Adrenal gland (tissue), 12 donors: ENCODE results near the gene MTR. TPM values are rescaled to one million over a fixed set of nuclear protein-coding genes. Genes with fewer than 3 reads are reported as not detected.

ENCODE experiments used
- DNase-seq, 7 donors: peaks; one replicate each; pipeline ENCODE4 v3.0.0-alpha.2; 2019 to 2020
- H3K27ac ChIP-seq, 5 donors: fragments of 200-600 bp; sonication (generic) in 4 of 5; 1 replicate in 3 of 5; 2 replicates in 2 of 5; pipeline versions ENCODE4 v1.5.1 to v1.8.0; 2016 to 2020; ENCODE audit warnings: mild to moderate bottlenecking in 1 of 5
- H3K27me3 ChIP-seq: fragments of 200-600 bp; 2 replicates; pipeline ENCODE4 v1.8.0; 2021
- H3K36me3 ChIP-seq, 2 donors: fragments of 200-600 bp; replicated peaks in 1 of 2; 1 replicate in 1 of 2; 2 replicates in 1 of 2; pipeline versions ENCODE4 v1.5.1 to v1.8.0; 2018 to 2022
- H3K4me1 ChIP-seq, 2 donors: fragments of 200-600 bp; replicated peaks in 1 of 2; 1 replicate in 1 of 2; 2 replicates in 1 of 2; pipeline versions ENCODE4 v1.5.1 to v1.8.0; 2018 to 2021
- H3K4me3 ChIP-seq, 4 donors: fragments of 200-600 bp; sonication (generic) in 3 of 4; one replicate each; pipeline ENCODE4 v1.5.1; 2016 to 2018
- H3K9me3 ChIP-seq, 3 donors: fragments of 200-600 bp; sonication (generic) in 1 of 3; replicated peaks in 1 of 3; 1 replicate in 2 of 3; 2 replicates in 1 of 3; pipeline versions ENCODE4 v1.5.1 to v1.8.0; 2016 to 2021
- CTCF ChIP-seq, 6 experiments: fragments of 450-650 bp in 4 of 6; fragments of 200-600 bp in 2 of 6; sonication (generic) in 1 of 6; IDR thresholded peaks; 1 replicate in 5 of 6; 2 replicates in 1 of 6; pipeline versions ENCODE4 v1.5.1 to v1.8.0; 2016 to 2021; ENCODE audit warnings: antibody characterized with exemption in 6 of 6, mild to moderate bottlenecking in 2 of 6, moderate library complexity in 1 of 6
- POLR2A ChIP-seq, 2 donors: fragments of 450-650 bp; IDR thresholded peaks; one replicate each; pipeline ENCODE4 v1.6.1; 2017; ENCODE audit warnings: antibody characterized with exemption in 2 of 2, mild to moderate bottlenecking in 2 of 2, moderate library complexity in 1 of 2
- WGBS, 4 donors: extraction: QIAGEN DNeasy Blood & Tissue Kit in 2 of 4; methylation state at CpG; one replicate each; pipeline versions ENCODE4 v1.1.5 to v1.1.7; 2013 to 2017; 5-methylcytosine and 5-hydroxymethylcytosine counted together
- intact Hi-C, 2 donors: fragments of 100-400 bp; cut with DNase I; formaldehyde crosslinking; loops; one replicate each; pipeline versions ENCODE4 v1.14.1 to v1.15.0; 2022 to 2023
- polyA plus RNA-seq, 3 donors: library from polyadenylated mRNA; stranded (reverse); fragments of 200-250 nt in 2 of 3; fragments of 350-450 nt in 1 of 3; fragmentation: Illumina TruSeq in 1 of 3; extraction: RNeasy Lipid Tissue Mini Kit (QIAGEN cat#74804) in 1 of 3; gene quantifications; one replicate each; pipeline ENCODE4 v1.2.3, GENCODE V29; 2013 to 2014
- total RNA-seq, 9 donors: library from RNA; depleted of rRNA in 4 of 9; stranded (reverse); fragments of >200 nt in 4 of 9; fragments of 120-200 nt in 1 of 9; fragmentation: NEBNext Ultra II Directional in 1 of 9; extraction: Animal tissue kit (Norgen Biotek cat#: 25700) in 1 of 9; gene quantifications; one replicate each; pipeline versions ENCODE4 v1.1.0 to v1.2.4, GENCODE V29; 2013 to 2023
- donor health status: healthy with polysubstance abuse.
- donor health status: Bipolar disorder and iron deficiency.
- donor health status: DM: yes; HTN: yes; CAD: no.
- donor health status: DM: no; HTN: no; CAD: no.
- donor health status: DM: no; HTN: no; CAD: no.
- donor health status: DM: yes; HTN: yes; CAD: no.

MTR gene
- total and polyA plus RNA-seq, 12 donors: 7.8 to 44.3 (median 25.1) TPM

GRCh38 chr1:236759252-236759859 is 35.7 kb upstream of the MTR start:
- TF ChIP-seq CTCF (IDR thresholded peaks at IDR 0.05): peak; percentile 45 to 79 (median 64)
- TF ChIP-seq POLR2A (IDR thresholded peaks at IDR 0.05): no peak
- Histone ChIP-seq H3K27me3 (no peaks in the 10 kb centered on the region), H3K27ac (no peak overlapping the region), H3K9me3 (no peaks in the 10 kb centered on the region), H3K4me3 (no peak overlapping the region), H3K4me1 (no peaks in the 10 kb centered on the region), H3K36me3 (no peaks in the 10 kb centered on the region)
- WGBS, 4 donors: 38 to 49% (median 43%) methylated on average over 3 of the region's 3 CpGs
- peak in 1 of 7 donors; percentile 8 for DNase-seq
- intact Hi-C loops: loop anchor here in 1 of 2 donors (5.0 kb wide), 1 partner anchor 628 kb away; no protein-coding TSS in a partner anchor

- no peak overlapping the region for H3K27ac ChIP-seq
- H3K27me3 ChIP-seq: no peaks in the 10 kb centered on the region
- WGBS, 4 donors: 56 to 64% (median 60%) methylated on average over 6 of the region's 6 CpGs
- no peak for TF ChIP-seq POLR2A (IDR thresholded peaks at IDR 0.05)
- TF ChIP-seq CTCF (IDR thresholded peaks at IDR 0.05): no peak
- H3K4me3 ChIP-seq: no peak overlapping the region
- no peak for DNase-seq
- no peaks in the 10 kb centered on the region for H3K36me3 ChIP-seq
- no peaks in the 10 kb centered on the region for H3K4me1 ChIP-seq
- H3K9me3 ChIP-seq: no peaks in the 10 kb centered on the region
- intact Hi-C loops: loop anchor here in 1 of 2 donors (10.0 kb wide), 1 partner anchor 114 kb away; no protein-coding TSS in a partner anchor
These were observed 34.6 kb upstream of the MTR start for GRCh38 chr1:236760480-236760879.

GRCh38 chr1:236760986-236761385 is 34.1 kb upstream of the MTR start:
- intact Hi-C loops: loop anchor here in 1 of 2 donors (10.0 kb wide), 1 partner anchor 114 kb away; no protein-coding TSS in a partner anchor

More at GRCh38 chr1:236760986-236761385, 34.1 kb upstream of the MTR start:
- Histone ChIP-seq H3K27ac (no peak overlapping the region), H3K27me3 (no peaks in the 10 kb centered on the region), H3K4me3 (no peak overlapping the region), H3K36me3 (no peaks in the 10 kb centered on the region), H3K9me3 (no peaks in the 10 kb centered on the region), H3K4me1 (no peaks in the 10 kb centered on the region)
- DNase-seq: no peak
- WGBS, 4 donors: 86 to 91% (median 90%) methylated on average over 14 of the region's 14 CpGs
- TF ChIP-seq POLR2A (IDR thresholded peaks at IDR 0.05): no peak
- no peak for TF ChIP-seq CTCF (IDR thresholded peaks at IDR 0.05)
